ENCODE results near the gene MALT1. TPM values are rescaled to one million over a fixed set of nuclear protein-coding genes. Genes with fewer than 3 reads are reported as not detected.

Gene MALT1
- total RNA-seq, 1 donor from 2014 or later, result 14.1 TPM

GRCh38 chr18:58733866-58734265 is 62.6 kb downstream of the MALT1 start:
- DNase-seq (ENCODE audit: low spot score, unreplicated experiment), result no peak
- no peak overlapping the region for H3K27ac Mint-ChIP-seq
- H3K4me1 Mint-ChIP-seq (ENCODE audit: low read depth), result peaks cover 12% of the 10 kb centered on the region
- H3K4me3 Mint-ChIP-seq (ENCODE audit: low read depth), result no peak overlapping the region
- no peaks in the 10 kb centered on the region for H3K27me3 Mint-ChIP-seq
- no peaks in the 10 kb centered on the region for H3K9me3 Mint-ChIP-seq (ENCODE audit: low read depth)
- no peak for TF ChIP-seq CTCF (IDR thresholded peaks at IDR 0.05; ENCODE audit: unreplicated experiment)
- peaks cover 19% of the 10 kb centered on the region for H3K36me3 Mint-ChIP-seq (ENCODE audit: insufficient read depth)

- Mint-ChIP-seq H3K4me3 (ENCODE audit: low read depth) (no peak overlapping the region), H3K36me3 (ENCODE audit: insufficient read depth) (peaks cover 15% of the 10 kb centered on the region), H3K27me3 (no peaks in the 10 kb centered on the region), H3K4me1 (ENCODE audit: low read depth) (no peaks in the 10 kb centered on the region), H3K27ac (no peak overlapping the region), H3K9me3 (ENCODE audit: low read depth) (no peaks in the 10 kb centered on the region)
- no peak for TF ChIP-seq CTCF (IDR thresholded peaks at IDR 0.05; ENCODE audit: unreplicated experiment)
- DNase-seq (ENCODE audit: low spot score, unreplicated experiment), result no peak
These were observed 67.1 kb downstream of the MALT1 start for GRCh38 chr18:58738322-58738721.

GRCh38 chr18:58745914-58746313 is 74.6 kb downstream of the MALT1 start:
- Mint-ChIP-seq H3K4me1 (ENCODE audit: low read depth) (no peaks in the 10 kb centered on the region), H3K27ac (no peak overlapping the region), H3K9me3 (ENCODE audit: low read depth) (peaks cover 6% of the 10 kb centered on the region), H3K36me3 (ENCODE audit: insufficient read depth) (peaks cover 42% of the 10 kb centered on the region), H3K27me3 (no peaks in the 10 kb centered on the region), H3K4me3 (ENCODE audit: low read depth) (no peak overlapping the region)
- TF ChIP-seq CTCF (IDR thresholded peaks at IDR 0.05; ENCODE audit: unreplicated experiment), result no peak
- no peak for DNase-seq (ENCODE audit: low spot score, unreplicated experiment)

GRCh38 chr18:58748899-58749595 is 77.8 kb downstream of the MALT1 start:
- H3K4me3 Mint-ChIP-seq (ENCODE audit: low read depth), result no peak overlapping the region
- no peak overlapping the region for H3K27ac Mint-ChIP-seq
- H3K27me3 Mint-ChIP-seq, result no peaks in the 10 kb centered on the region
- no peak for TF ChIP-seq CTCF (IDR thresholded peaks at IDR 0.05; ENCODE audit: unreplicated experiment)
- no peaks in the 10 kb centered on the region for H3K4me1 Mint-ChIP-seq (ENCODE audit: low read depth)
- H3K36me3 Mint-ChIP-seq (ENCODE audit: insufficient read depth), result peaks cover 42% of the 10 kb centered on the region
- H3K9me3 Mint-ChIP-seq (ENCODE audit: low read depth), result peaks cover 6% of the 10 kb centered on the region
- no peak for DNase-seq (ENCODE audit: low spot score, unreplicated experiment)

- H3K27me3 Mint-ChIP-seq, result peaks cover 6% of the 10 kb centered on the region
- peaks cover 18% of the 10 kb centered on the region for H3K36me3 Mint-ChIP-seq (ENCODE audit: insufficient read depth)
- no peak for TF ChIP-seq CTCF (IDR thresholded peaks at IDR 0.05; ENCODE audit: unreplicated experiment)
- H3K4me1 Mint-ChIP-seq (ENCODE audit: low read depth), result no peaks in the 10 kb centered on the region
- peaks cover 2% of the 10 kb centered on the region for H3K9me3 Mint-ChIP-seq (ENCODE audit: low read depth)
- no peak overlapping the region for H3K4me3 Mint-ChIP-seq (ENCODE audit: low read depth)
- H3K27ac Mint-ChIP-seq, result no peak overlapping the region
- no peak for DNase-seq (ENCODE audit: low spot score, unreplicated experiment)
These were observed 82.7 kb downstream of the MALT1 start for GRCh38 chr18:58753976-58754375.
